HL-60 (cell line): Measurements from ENCODE around the gene BUD31.

ENCODE experiments used
- DNase-seq, 2 experiments: peaks; one replicate each; pipeline ENCODE4 v3.0.0-alpha.2; 2010 to 2020; ENCODE audit warnings: low read depth in 1 of 2, low spot score in 1 of 2
- H3K27ac ChIP-seq: fragments of 250-450 bp; sonication (Bioruptor Pico); replicated peaks from 2 replicates; pipeline ENCODE4 v1.5.1; 2020; ENCODE audit warnings: mild to moderate bottlenecking, moderate library complexity
- H3K27me3 ChIP-seq: fragments of 250-450 bp; sonication (Bioruptor Pico); 2 replicates; pipeline ENCODE4 v1.5.1; 2021; ENCODE audit warnings: mild to moderate bottlenecking, moderate library complexity; ENCODE audit not compliant: insufficient read depth, poor library complexity, severe bottlenecking
- H3K4me3 ChIP-seq: replicated peaks from 2 replicates; pipeline ENCODE4 v1.5.1; 2011; ENCODE audit warnings: mild to moderate bottlenecking, control low read depth, low read length; ENCODE audit not compliant: insufficient read depth
- CTCF ChIP-seq: IDR thresholded peaks from one replicate; pipeline ENCODE4 v1.5.1; 2011; ENCODE audit warnings: low read length, control low read depth, inconsistent platforms; ENCODE audit not compliant: insufficient read depth
- GABPA ChIP-seq: IDR thresholded peaks from 2 replicates; pipeline ENCODE4 v1.6.1; 2012; ENCODE audit warnings: low read depth
- POLR2AphosphoS5 ChIP-seq: IDR thresholded peaks from 2 replicates; pipeline ENCODE4 v1.6.1; 2012; ENCODE audit warnings: low read depth
- REST ChIP-seq: IDR thresholded peaks from 2 replicates; pipeline ENCODE4 v1.6.1; 2012; ENCODE audit warnings: low read depth; ENCODE audit not compliant: insufficient replicate concordance
- SPI1 ChIP-seq: IDR thresholded peaks from 2 replicates; pipeline ENCODE4 v1.6.1; 2012; ENCODE audit warnings: low read depth, mild to moderate bottlenecking, borderline replicate concordance

Gene BUD31

GRCh38 chr7:99457650-99458493 lies 49.1 kb downstream of the BUD31 start:
- no peak overlapping the region for H3K27ac ChIP-seq
- H3K4me3 ChIP-seq = no peak overlapping the region
- no peak for DNase-seq
- no peaks in the 10 kb centered on the region for H3K27me3 ChIP-seq
- TF ChIP-seq GABPA = no peak
- TF ChIP-seq SPI1 = no peak
- TF ChIP-seq REST = no peak
- no peak for TF ChIP-seq CTCF
- TF ChIP-seq POLR2AphosphoS5 = no peak; the same call in 1 of the 2 replicates

- no peak overlapping the region for H3K27ac ChIP-seq
- no peaks in the 10 kb centered on the region for H3K27me3 ChIP-seq
- no peak; the same call in 1 of the 2 replicates for TF ChIP-seq POLR2AphosphoS5
- TF ChIP-seq CTCF = peak; percentile 54
- DNase-seq = peak in 1 of 2 experiments; percentile 56
- no peak overlapping the region for H3K4me3 ChIP-seq
Observed at GRCh38 chr7:99459087-99459486, 50.3 kb downstream of the BUD31 start.

GRCh38 chr7:99460651-99461050 lies 51.9 kb downstream of the BUD31 start:
- no peak for TF ChIP-seq CTCF
- TF ChIP-seq GABPA = no peak
- no peak for TF ChIP-seq SPI1
- no peak for TF ChIP-seq REST
- TF ChIP-seq POLR2AphosphoS5 = no peak
- Histone ChIP-seq H3K27ac (no peak overlapping the region), H3K4me3 (no peak overlapping the region), H3K27me3 (no peaks in the 10 kb centered on the region)
- DNase-seq = no peak

- no peak for TF ChIP-seq POLR2AphosphoS5
- TF ChIP-seq CTCF = no peak
- TF ChIP-seq REST = no peak
- no peak for TF ChIP-seq GABPA
- TF ChIP-seq SPI1 = no peak
- DNase-seq = no peak
- H3K27ac ChIP-seq = no peak overlapping the region
- H3K27me3 ChIP-seq = no peaks in the 10 kb centered on the region
- H3K4me3 ChIP-seq = no peak overlapping the region
Observed at GRCh38 chr7:99461221-99461620, 52.5 kb downstream of the BUD31 start.
